OCI-LY7 (cell line): Measurements from ENCODE around the gene STIM2. TPM values are rescaled to one million over a fixed set of nuclear protein-coding genes. Genes with fewer than 3 reads are reported as not detected.

Experiments used
- BruUV-seq: library from RNA; stranded (reverse); fragments of 400-500 nt; replicated peaks from 2 replicates; lab custom pipeline; 2021; lab: Mats Ljungman, UMichigan
- CTCF ChIA-PET: fragments of 300-600 bp; sonication (Branson Sonifier 250); formaldehyde crosslinking; loops from one replicate; lab custom pipeline; 2022; ENCODE audit warnings: antibody characterized with exemption; ENCODE audit not compliant: unreplicated experiment; lab: Charles Lee
- POLR2A ChIA-PET: fragments of 300-600 bp; sonication (Branson Sonifier 250); formaldehyde crosslinking; loops from one replicate; lab custom pipeline; 2022; ENCODE audit warnings: antibody characterized with exemption; lab: Charles Lee
- DNase-seq: peaks from one replicate; pipeline ENCODE4 v3.0.0-alpha.2; 2015; ENCODE audit warnings: low spot score
- H2AFZ ChIP-seq: fragments of 200-600 bp; sonication (generic), shearing (Covaris generic); 2 replicates; pipeline ENCODE4 v1.6.1; 2014; ENCODE audit warnings: mild to moderate bottlenecking, antibody characterized with exemption, low read length, moderate library complexity
- H3K27ac ChIP-seq: fragments of 200-600 bp; sonication (generic); 2 replicates; pipeline ENCODE4 v1.5.1; 2014; ENCODE audit warnings: mixed run types, low read depth, mild to moderate bottlenecking, moderate library complexity, low read length, inconsistent platforms; ENCODE audit not compliant: poor library complexity, severe bottlenecking
- H3K36me3 ChIP-seq: fragments of 200-600 bp; sonication (generic); 2 replicates; pipeline ENCODE4 v1.6.1; 2014; ENCODE audit warnings: mild to moderate bottlenecking, antibody characterized with exemption, low read length, moderate library complexity, mixed read lengths; ENCODE audit not compliant: insufficient read depth
- H3K4me1 ChIP-seq: fragments of 200-600 bp; sonication (generic); 2 replicates; pipeline ENCODE4 v1.5.1; 2014; ENCODE audit warnings: mild to moderate bottlenecking, low read length; ENCODE audit not compliant: insufficient read depth, poor library complexity, severe bottlenecking
- H3K4me2 ChIP-seq: fragments of 200-600 bp; sonication (generic); 2 replicates; pipeline ENCODE4 v1.6.1; 2014; ENCODE audit warnings: mild to moderate bottlenecking, low read length
- H3K4me3 ChIP-seq: fragments of 200-600 bp; sonication (generic); 2 replicates; pipeline ENCODE4 v1.5.1; 2014; ENCODE audit warnings: mild to moderate bottlenecking, low read depth, low read length; ENCODE audit not compliant: poor library complexity, severe bottlenecking
- H3K79me2 ChIP-seq: fragments of 200-600 bp; sonication (generic); 2 replicates; pipeline ENCODE4 v1.6.1; 2016; ENCODE audit warnings: low read depth, mild to moderate bottlenecking, low read length, moderate library complexity, mixed read lengths; ENCODE audit not compliant: insufficient read depth
- H3K9me2 ChIP-seq: fragments of 200-600 bp; sonication (generic); 2 replicates; pipeline ENCODE4 v1.6.1; 2016; ENCODE audit warnings: mild to moderate bottlenecking, low read length, mixed read lengths; ENCODE audit not compliant: insufficient read depth
- H3K9me3 ChIP-seq: fragments of 200-600 bp; sonication (generic); 2 replicates; pipeline ENCODE4 v1.6.1; 2014; ENCODE audit warnings: mild to moderate bottlenecking, mixed run types, low read length, mixed read lengths
- H4K20me1 ChIP-seq: fragments of 200-600 bp; sonication (generic); 2 replicates; pipeline ENCODE4 v1.6.1; 2014; ENCODE audit warnings: mild to moderate bottlenecking, antibody characterized with exemption, low read length, moderate library complexity, mixed read lengths; ENCODE audit not compliant: insufficient read depth
- CTCF ChIP-seq: fragments of 200-600 bp; sonication (generic); conservative IDR thresholded peaks from 2 replicates; pipeline ENCODE4 v1.5.1; 2014; ENCODE audit warnings: mild to moderate bottlenecking, antibody characterized with exemption, low read length, moderate library complexity, mixed read lengths
- EZH2phosphoT487 ChIP-seq: fragments of 200-600 bp; sonication (generic); IDR thresholded peaks from 2 replicates; pipeline ENCODE4 v1.6.1; 2018; ENCODE audit warnings: low read depth, borderline replicate concordance, mild to moderate bottlenecking, mixed run types, antibody characterized with exemption, low read length, moderate library complexity, mixed read lengths
- intact Hi-C: fragments of 100-400 bp; cut with micrococcal nuclease; formaldehyde crosslinking; loops from one replicate; pipeline ENCODE4 v1.10.0; 2022; ENCODE audit not compliant: unreplicated experiment
- total RNA-seq, 2 experiments: library from RNA; depleted of rRNA in 1 of 2; stranded (reverse); fragments of >200 nt in 1 of 2; shearing (Covaris generic) in 1 of 2; gene quantifications; 2 replicates each; pipeline ENCODE4 v1.2.3, GENCODE V29; 2014 to 2022

STIM2 gene
- total RNA-seq, 2 experiments from 2014 or later: 108 to 309 TPM

DNA sequence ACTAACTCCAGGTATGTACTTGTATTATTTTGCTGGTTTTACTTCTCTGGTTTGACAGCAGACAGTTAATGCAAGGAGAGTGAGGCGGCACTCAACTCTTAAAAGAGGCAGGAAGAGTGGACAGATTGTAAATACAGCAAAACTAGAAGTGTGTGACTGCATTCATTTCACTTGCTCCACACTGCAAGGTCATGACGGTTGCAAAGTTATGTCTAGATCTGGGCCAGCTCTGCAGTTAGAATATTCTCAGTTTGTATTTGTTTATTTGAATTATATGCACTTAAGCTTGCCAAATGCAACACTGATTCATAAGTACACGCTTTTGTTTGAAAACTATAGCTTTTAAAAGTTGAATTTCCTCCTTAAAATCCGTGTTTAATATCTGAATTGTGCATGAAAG is 148.9 kb downstream of the STIM2 start:
- no TSS peak for BruUV-seq
- peaks cover 82% of the 10 kb centered on the region; the same call in 1 of the 2 replicates for H3K79me2 ChIP-seq
- DNase-seq: peak; percentile 33
- peaks cover 1% of the 10 kb centered on the region; the same call in 1 of the 2 replicates for H3K9me3 ChIP-seq
- intact Hi-C loops: loop anchor here (5.0 kb wide), 1 partner anchor 1142 kb away; no protein-coding TSS in a partner anchor
- TF ChIP-seq CTCF (no peak), EZH2phosphoT487 (no peak)
- no peak overlapping the region for H2AFZ ChIP-seq
- H3K27ac ChIP-seq: peak overlapping the region; percentile 44
- peaks cover 83% of the 10 kb centered on the region for H3K4me1 ChIP-seq
- H3K4me2 ChIP-seq: peak overlapping the region; percentile 27; the same call in 1 of the 2 replicates
- no peak overlapping the region for H3K4me3 ChIP-seq
- POLR2A ChIA-PET: interaction anchor here (0.7 to 9.7 kb wide), 9 partner anchors 8 to 1143 kb away, joined by 3 to 187 read pairs (median 8); partner anchors contain the start of gene STIM2
- H3K9me2 ChIP-seq: no peaks in the 10 kb centered on the region
- H4K20me1 ChIP-seq: no peaks in the 10 kb centered on the region
- peaks cover 70% of the 10 kb centered on the region for H3K36me3 ChIP-seq
- CTCF ChIA-PET: no interaction called here

DNA sequence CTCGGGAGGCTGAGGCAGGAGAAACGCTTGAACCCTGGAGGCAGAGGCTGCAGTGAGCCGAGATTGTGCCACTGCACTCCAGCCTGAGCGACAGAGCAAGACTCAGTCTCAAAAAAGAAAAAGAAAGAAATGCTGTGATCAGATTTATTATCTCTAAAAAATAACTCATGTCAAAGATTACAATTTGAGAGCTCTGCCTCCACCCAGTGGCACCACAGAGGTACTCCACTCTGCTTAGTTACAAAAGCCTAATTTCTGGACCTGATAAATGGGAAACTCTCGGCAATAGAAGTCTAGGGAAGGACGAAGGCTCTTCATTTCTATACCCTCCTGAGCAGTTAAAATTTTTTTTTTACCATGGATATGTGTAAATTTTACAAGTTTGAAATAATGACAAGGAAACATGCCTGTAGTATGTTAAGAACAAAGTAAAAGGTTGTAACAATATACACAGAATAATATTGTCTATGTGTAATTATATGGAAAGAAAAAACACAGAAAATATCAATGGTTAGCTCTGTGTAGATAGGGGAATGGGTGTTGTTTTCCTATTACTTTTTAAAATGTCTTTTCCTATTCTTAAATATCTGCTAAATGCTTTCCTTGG is 149.8 kb downstream of the STIM2 start:
- intact Hi-C loops: loop anchor here (1.0 to 10.0 kb wide), 7 partner anchors 150 to 686 kb away; partner anchors contain the start of genes RBPJ, STIM2 and TBC1D19
- H4K20me1 ChIP-seq: no peaks in the 10 kb centered on the region
- H3K79me2 ChIP-seq: peaks cover 82% of the 10 kb centered on the region; the same call in 1 of the 2 replicates
- H3K4me2 ChIP-seq: 0 out of 2 replicates have a peak overlapping the region, but pooled peaks have one; percentile 27
- DNase-seq: peak; percentile 78
- ChIA-PET POLR2A (interaction anchor here (0.7 to 9.7 kb wide), 9 partner anchors 8 to 1144 kb away, joined by 3 to 187 read pairs (median 4); partner anchors contain the start of gene STIM2), CTCF (no interaction called here)
- H3K4me1 ChIP-seq: peaks cover 74% of the 10 kb centered on the region
- no peak overlapping the region for H3K4me3 ChIP-seq
- TF ChIP-seq EZH2phosphoT487 (no peak), CTCF (peak; percentile 94)
- peaks cover 73% of the 10 kb centered on the region for H3K36me3 ChIP-seq
- H3K9me3 ChIP-seq: peaks cover 10% of the 10 kb centered on the region; the same call in 1 of the 2 replicates
- no TSS peak for BruUV-seq
- H3K27ac ChIP-seq: peak overlapping the region; percentile 44
- no peak overlapping the region for H2AFZ ChIP-seq
- H3K9me2 ChIP-seq: no peaks in the 10 kb centered on the region
